Measurements from ENCODE around the gene SLC17A9. TPM values are rescaled to one million over a fixed set of nuclear protein-coding genes. Genes with fewer than 3 reads are reported as not detected.
"Not testable (repeated sequence)": the region's sequence is repeated elsewhere in the genome, so short reads cannot be mapped to it uniquely, and the experiment has no call there.

The SLC17A9 gene
- total RNA-seq, 1 experiment from 2014 or later, result not detected

DNA sequence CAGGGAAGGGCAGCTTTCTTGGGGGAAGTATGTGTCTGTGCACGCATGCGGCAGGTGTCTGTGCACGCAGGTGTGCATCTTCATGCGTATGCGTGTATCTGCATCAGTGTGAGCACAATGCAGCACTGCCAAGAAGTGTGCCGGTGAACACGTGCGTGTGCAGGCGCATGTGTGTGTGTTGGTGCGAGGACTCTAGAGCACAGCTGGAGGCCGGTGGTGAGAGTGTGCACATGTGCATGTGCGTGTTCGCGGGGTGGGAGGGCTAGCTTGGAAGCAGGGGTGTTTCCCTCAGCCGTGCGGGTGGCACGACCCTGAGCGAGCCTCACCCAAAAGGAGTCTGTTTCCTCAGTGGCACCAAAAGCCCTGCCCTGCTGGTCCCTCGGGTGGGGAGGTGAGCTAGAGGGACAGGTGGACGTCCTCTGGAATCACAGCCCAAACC lies 7.5 kb downstream of the SLC17A9 start:
- Histone ChIP-seq H3K9me2 (replicated peaks; ENCODE audit: low read length) (no peaks in the 10 kb centered on the region), H2AFZ (ENCODE audit: low read length) (no peak overlapping the region), H3K27me3 (ENCODE audit: low read length) (peaks cover 9% of the 10 kb centered on the region; the same call in 1 of the 2 replicates), H3K4me2 (ENCODE audit: low read length) (no peak overlapping the region), H4K20me1 (ENCODE audit: low read length) (no peaks in the 10 kb centered on the region), H3K4me3 (ENCODE audit: low read length) (no peak overlapping the region), H3K9ac (ENCODE audit: low read length) (no peak overlapping the region), H3K9me3 (ENCODE audit: low read length) (no peaks in the 10 kb centered on the region), H3F3A (ENCODE audit: low read length, unreplicated experiment) (no peaks in the 10 kb centered on the region), H3K79me2 (ENCODE audit: low read length) (no peaks in the 10 kb centered on the region), H3K27ac (ENCODE audit: low read length) (no peak overlapping the region), H3K4me1 (ENCODE audit: insufficient read depth, low read length) (no peaks in the 10 kb centered on the region; the same call in 1 of the 2 replicates), H3K36me3 (ENCODE audit: low read depth, low read length) (no peaks in the 10 kb centered on the region)
- BruUV-seq (replicated peaks), result no TSS peak
- ATAC-seq, result no peak
- TF ChIP-seq EZH2 (IDR thresholded peaks at IDR 0.05; ENCODE audit: low read length, unreplicated experiment) (no peak), EZH2phosphoT487 (IDR thresholded peaks at IDR 0.05; ENCODE audit: borderline replicate concordance, low read length) (no peak)
- TF ChIP-seq, protein P1, sequence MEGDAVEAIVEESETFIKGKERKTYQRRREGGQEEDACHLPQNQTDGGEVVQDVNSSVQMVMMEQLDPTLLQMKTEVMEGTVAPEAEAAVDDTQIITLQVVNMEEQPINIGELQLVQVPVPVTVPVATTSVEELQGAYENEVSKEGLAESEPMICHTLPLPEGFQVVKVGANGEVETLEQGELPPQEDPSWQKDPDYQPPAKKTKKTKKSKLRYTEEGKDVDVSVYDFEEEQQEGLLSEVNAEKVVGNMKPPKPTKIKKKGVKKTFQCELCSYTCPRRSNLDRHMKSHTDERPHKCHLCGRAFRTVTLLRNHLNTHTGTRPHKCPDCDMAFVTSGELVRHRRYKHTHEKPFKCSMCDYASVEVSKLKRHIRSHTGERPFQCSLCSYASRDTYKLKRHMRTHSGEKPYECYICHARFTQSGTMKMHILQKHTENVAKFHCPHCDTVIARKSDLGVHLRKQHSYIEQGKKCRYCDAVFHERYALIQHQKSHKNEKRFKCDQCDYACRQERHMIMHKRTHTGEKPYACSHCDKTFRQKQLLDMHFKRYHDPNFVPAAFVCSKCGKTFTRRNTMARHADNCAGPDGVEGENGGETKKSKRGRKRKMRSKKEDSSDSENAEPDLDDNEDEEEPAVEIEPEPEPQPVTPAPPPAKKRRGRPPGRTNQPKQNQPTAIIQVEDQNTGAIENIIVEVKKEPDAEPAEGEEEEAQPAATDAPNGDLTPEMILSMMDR (conservative IDR thresholded peaks at IDR 0.05; ENCODE audit: low read depth, low read length), result no peak
- no peak for DNase-seq
- intact Hi-C loops (cut with micrococcal nuclease), result no loop called here
- ChIA-PET POLR2A (ENCODE audit: unreplicated experiment) (no interaction called here), CTCF (no interaction called here)

DNA sequence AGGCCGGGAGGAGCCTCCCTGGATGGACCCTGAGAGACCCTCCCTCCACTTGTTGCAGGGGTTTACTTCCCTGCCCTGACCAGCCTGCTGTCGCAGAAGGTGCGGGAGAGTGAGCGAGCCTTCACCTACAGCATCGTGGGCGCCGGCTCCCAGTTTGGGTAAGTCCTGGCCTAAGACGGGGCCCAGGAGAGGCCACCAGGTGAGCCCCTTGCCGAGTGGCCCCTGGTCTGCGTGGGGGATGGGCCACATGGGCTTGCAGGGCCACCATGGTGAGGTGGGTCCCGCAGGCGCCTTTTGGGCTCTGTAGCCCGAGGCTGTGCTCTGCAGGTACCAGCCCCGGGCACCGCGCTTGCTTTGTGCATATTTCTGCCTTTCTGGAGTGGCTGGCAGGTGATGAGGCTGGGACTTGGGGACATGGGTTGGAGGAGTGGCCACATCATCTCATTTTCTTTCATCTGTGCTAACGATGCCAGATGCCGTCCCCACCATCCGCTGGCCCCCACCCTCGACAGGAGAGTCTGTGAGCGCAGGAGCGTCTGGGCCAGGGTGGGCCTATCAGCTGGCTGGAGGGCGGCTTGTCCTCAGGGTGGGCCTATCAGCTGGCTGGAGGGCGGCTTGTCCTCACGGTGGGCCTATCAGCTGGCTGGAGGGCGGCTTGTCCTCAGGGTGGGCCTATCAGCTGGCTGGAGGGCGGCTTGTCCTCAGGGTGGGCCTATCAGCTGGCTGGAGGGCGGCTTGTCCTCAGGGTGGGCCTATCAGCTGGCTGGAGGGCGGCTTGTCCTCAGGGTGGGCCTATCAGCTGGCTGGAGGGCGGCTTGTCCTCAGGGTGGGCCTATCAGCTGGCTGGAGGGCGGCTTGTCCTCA lies 8.2 kb downstream of the SLC17A9 start:
- H3F3A ChIP-seq (ENCODE audit: low read length, unreplicated experiment); intact Hi-C loops (cut with micrococcal nuclease); H3K27me3 ChIP-seq (ENCODE audit: low read length); BruUV-seq (replicated peaks); H3K4me3 ChIP-seq (ENCODE audit: low read length); H4K20me1 ChIP-seq (ENCODE audit: low read length); H3K79me2 ChIP-seq (ENCODE audit: low read length); DNase-seq; H3K36me3 ChIP-seq (ENCODE audit: low read depth, low read length); H3K9me2 ChIP-seq (replicated peaks; ENCODE audit: low read length); ATAC-seq; H3K9me3 ChIP-seq (ENCODE audit: low read length); H3K4me1 ChIP-seq (ENCODE audit: insufficient read depth, low read length); H3K4me2 ChIP-seq (ENCODE audit: low read length); H3K9ac ChIP-seq (ENCODE audit: low read length); POLR2A ChIA-PET (ENCODE audit: unreplicated experiment); H3K27ac ChIP-seq (ENCODE audit: low read length); H2AFZ ChIP-seq (ENCODE audit: low read length); CTCF ChIA-PET: not testable (repeated sequence)

DNA sequence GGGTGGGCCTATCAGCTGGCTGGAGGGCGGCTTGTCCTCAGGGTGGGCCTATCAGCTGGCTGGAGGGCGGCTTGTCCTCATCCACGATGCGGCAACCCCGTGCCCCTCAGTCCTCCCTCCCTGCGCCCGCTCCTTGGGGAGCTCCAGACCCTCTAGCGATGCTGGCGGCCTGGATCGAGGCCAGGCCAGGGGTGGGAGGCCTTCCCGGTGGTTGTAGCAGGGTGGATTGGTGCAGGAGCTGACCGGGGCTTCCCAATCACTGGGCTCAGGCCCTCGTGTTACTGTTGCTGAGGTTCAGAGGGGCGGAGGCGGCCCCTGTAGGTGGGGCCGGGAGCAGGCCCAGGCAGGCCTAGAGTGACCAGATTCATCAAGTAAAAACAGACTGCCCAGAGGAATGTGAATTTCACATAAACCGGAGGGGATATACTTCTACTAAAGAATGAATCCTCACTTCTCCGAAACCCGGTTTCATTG lies 8.8 kb downstream of the SLC17A9 start:
- POLR2A ChIA-PET (ENCODE audit: unreplicated experiment), result no interaction called here
- Histone ChIP-seq H3K27ac (ENCODE audit: low read length) (no peak overlapping the region), H4K20me1 (ENCODE audit: low read length) (no peaks in the 10 kb centered on the region), H3K36me3 (ENCODE audit: low read depth, low read length) (no peaks in the 10 kb centered on the region), H3F3A (ENCODE audit: low read length, unreplicated experiment) (no peaks in the 10 kb centered on the region), H3K79me2 (ENCODE audit: low read length) (no peaks in the 10 kb centered on the region), H3K9ac (ENCODE audit: low read length) (no peak overlapping the region), H3K9me3 (ENCODE audit: low read length) (no peaks in the 10 kb centered on the region), H3K9me2 (replicated peaks; ENCODE audit: low read length) (no peaks in the 10 kb centered on the region), H3K4me1 (ENCODE audit: insufficient read depth, low read length) (no peaks in the 10 kb centered on the region), H2AFZ (ENCODE audit: low read length) (no peak overlapping the region), H3K27me3 (ENCODE audit: low read length) (peaks cover 9% of the 10 kb centered on the region; the same call in 1 of the 2 replicates), H3K4me3 (ENCODE audit: low read length) (no peak overlapping the region), H3K4me2 (ENCODE audit: low read length) (no peak overlapping the region)
- intact Hi-C loops (cut with micrococcal nuclease), result no loop called here
- CTCF ChIA-PET, result no interaction called here
- no TSS peak for BruUV-seq (replicated peaks)
- ATAC-seq (no peak), DNase-seq (no peak)
- TF ChIP-seq EZH2 (IDR thresholded peaks at IDR 0.05; ENCODE audit: low read length, unreplicated experiment), result no peak
- TF ChIP-seq, protein P1 (conservative IDR thresholded peaks at IDR 0.05; ENCODE audit: low read depth, low read length), result no peak
- TF ChIP-seq EZH2phosphoT487 (IDR thresholded peaks at IDR 0.05; ENCODE audit: borderline replicate concordance, low read length), result no peak
